Neural cell (in vitro differentiated cells): Measurements from ENCODE around the gene NRG3. TPM values are rescaled to one million over a fixed set of nuclear protein-coding genes. Genes with fewer than 3 reads are reported as not detected.
A peak's percentile ranks its signal among the peaks of the same experiment; 100 is the strongest.

Source experiments
- H2AFZ ChIP-seq: fragments of 200-600, 300-800 bp; sonication (generic), shearing (Covaris generic); 2 replicates; pipeline ENCODE4 v1.6.0; 2014; ENCODE audit warnings: low read depth, mild to moderate bottlenecking, antibody characterized with exemption, low read length, moderate library complexity
- H3F3A ChIP-seq: fragments of 200-600 bp; shearing (Covaris generic); 2 replicates; pipeline ENCODE4 v1.6.1; 2016; ENCODE audit warnings: mild to moderate bottlenecking, moderate library complexity, mixed read lengths, antibody characterized with exemption, low read length; ENCODE audit not compliant: insufficient read depth, poor library complexity, severe bottlenecking
- H3K27ac ChIP-seq: fragments of 200-600, 300-800 bp; sonication (generic), shearing (Covaris generic); 2 replicates; pipeline ENCODE4 v1.5.1; 2014; ENCODE audit warnings: mild to moderate bottlenecking, low read length, moderate library complexity
- H3K27me3 ChIP-seq: fragments of 300-800, 200-600 bp; sonication (generic), shearing (Covaris generic); 2 replicates; pipeline ENCODE4 v1.6.0; 2014; ENCODE audit warnings: mild to moderate bottlenecking, low read depth, low read length, moderate library complexity; ENCODE audit not compliant: insufficient read depth
- H3K36me3 ChIP-seq: fragments of 300-800, 200-600 bp; sonication (generic), shearing (Covaris generic); 2 replicates; pipeline ENCODE4 v1.5.1; 2014; ENCODE audit warnings: mild to moderate bottlenecking, antibody characterized with exemption, low read length, moderate library complexity; ENCODE audit not compliant: insufficient read depth
- H3K4me2 ChIP-seq: fragments of 300-800, 200-600 bp; sonication (generic), shearing (Covaris generic); 2 replicates; pipeline ENCODE4 v1.6.0; 2014; ENCODE audit warnings: mild to moderate bottlenecking, low read length
- H3K4me3 ChIP-seq: fragments of 300-800, 200-600 bp; sonication (generic), shearing (Covaris generic); 2 replicates; pipeline ENCODE4 v1.5.1; 2014; ENCODE audit warnings: mild to moderate bottlenecking, low read length, moderate library complexity
- H3K79me2 ChIP-seq: fragments of 200-600 bp; shearing (Covaris generic); replicated peaks from 2 replicates; pipeline ENCODE4 v1.6.0; 2014; ENCODE audit warnings: mild to moderate bottlenecking, low read length, moderate library complexity; ENCODE audit not compliant: insufficient read depth
- H3K9ac ChIP-seq: fragments of 300-800, 200-600 bp; sonication (generic), shearing (Covaris generic); 2 replicates; pipeline ENCODE4 v1.6.1; 2016; ENCODE audit warnings: mild to moderate bottlenecking, low read length, mixed read lengths
- H3K9me2 ChIP-seq: fragments of 200-600 bp; shearing (Covaris generic); 2 replicates; pipeline ENCODE4 v1.6.1; 2016; ENCODE audit warnings: mild to moderate bottlenecking, low read length, mixed read lengths; ENCODE audit not compliant: insufficient read depth
- H3K9me3 ChIP-seq: fragments of 200-600, 300-800 bp; sonication (generic), shearing (Covaris generic); 2 replicates; pipeline ENCODE4 v1.6.1; 2016; ENCODE audit warnings: mild to moderate bottlenecking, mixed run types, low read length, moderate library complexity, mixed read lengths
- H4K20me1 ChIP-seq: fragments of 200-600 bp; shearing (Covaris generic); 2 replicates; pipeline ENCODE4 v1.6.1; 2016; ENCODE audit warnings: mild to moderate bottlenecking, mixed run types; ENCODE audit not compliant: insufficient read depth
- EP300 ChIP-seq: fragments of 450-650 bp; conservative IDR thresholded peaks from 2 replicates; pipeline ENCODE4 v1.6.1; 2014; ENCODE audit warnings: antibody characterized with exemption, mild to moderate bottlenecking, moderate library complexity; ENCODE audit not compliant: poor library complexity, severe bottlenecking
- EZH2 ChIP-seq: fragments of 200-600, 300-800 bp; shearing (Covaris generic), sonication (generic); IDR thresholded peaks from 2 replicates; pipeline ENCODE4 v1.6.1; 2014; ENCODE audit warnings: antibody characterized with exemption, low read length, borderline replicate concordance, mild to moderate bottlenecking; ENCODE audit not compliant: insufficient read depth, poor library complexity, severe bottlenecking
- MXI1 ChIP-seq: fragments of 450-650 bp; conservative IDR thresholded peaks from 2 replicates; pipeline ENCODE4 v1.6.1; 2014; ENCODE audit warnings: antibody characterized with exemption, mild to moderate bottlenecking; ENCODE audit not compliant: poor library complexity, severe bottlenecking
- POLR2AphosphoS5 ChIP-seq: IDR thresholded peaks from 2 replicates; pipeline ENCODE4 v1.6.1; 2012
- RAD21 ChIP-seq: fragments of 450-650 bp; conservative IDR thresholded peaks from 2 replicates; pipeline ENCODE4 v1.6.1; 2014; ENCODE audit warnings: antibody characterized with exemption, mild to moderate bottlenecking, moderate library complexity
- SMC3 ChIP-seq: fragments of 450-650 bp; conservative IDR thresholded peaks from 2 replicates; pipeline ENCODE4 v1.6.1; 2014; ENCODE audit warnings: antibody characterized with exemption, mild to moderate bottlenecking, moderate library complexity; ENCODE audit not compliant: poor library complexity
- TAF1 ChIP-seq: IDR thresholded peaks from 2 replicates; pipeline ENCODE4 v1.6.1; 2012; ENCODE audit warnings: low read depth
- polyA plus RNA-seq: library from polyadenylated mRNA; depleted of rRNA; stranded (reverse); fragments of >200 nt; gene quantifications from 2 replicates; pipeline ENCODE4 v1.2.3, GENCODE V29; 2014
- TF ChIP-seq, protein P1 (sequence below): fragments of 450-650 bp; IDR thresholded peaks from 2 replicates; pipeline ENCODE4 v1.5.1; 2014; ENCODE audit warnings: antibody characterized with exemption, mild to moderate bottlenecking, moderate library complexity; ENCODE audit not compliant: poor library complexity, severe bottlenecking
- TF ChIP-seq, protein P2 (sequence below): IDR thresholded peaks from 2 replicates; pipeline ENCODE4 v1.6.1; 2012; ENCODE audit warnings: borderline replicate concordance

NRG3 gene
- polyA plus RNA-seq, 1 donor from 2014 or later, result 14.0 TPM

DNA sequence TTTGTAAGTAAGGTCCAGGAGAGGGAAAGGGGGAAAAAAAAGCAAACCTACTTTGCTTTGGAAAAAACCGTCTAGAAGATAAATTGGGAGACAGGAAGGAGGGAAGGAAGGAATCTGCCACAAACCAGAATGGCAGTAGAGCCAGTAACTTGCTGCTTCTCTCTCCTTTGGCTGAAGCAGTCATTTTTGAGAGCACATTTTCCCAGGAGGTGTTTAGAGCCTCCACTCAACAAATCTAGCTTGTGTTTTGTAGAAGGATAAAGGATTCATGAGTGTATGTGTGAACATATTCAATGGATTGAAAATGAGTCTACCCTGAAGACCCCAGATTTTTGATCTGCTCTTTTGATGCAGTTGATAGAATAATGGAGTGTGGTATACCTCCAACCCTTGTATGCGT, 2.6 kb downstream of the NRG3 start:
- peak overlapping the region; percentile 63 for H3K9ac ChIP-seq
- H3K4me2 ChIP-seq, result peak overlapping the region; percentile 30
- H3F3A ChIP-seq, result no peaks in the 10 kb centered on the region
- no peak for TF ChIP-seq EP300
- TF ChIP-seq, protein P1, sequence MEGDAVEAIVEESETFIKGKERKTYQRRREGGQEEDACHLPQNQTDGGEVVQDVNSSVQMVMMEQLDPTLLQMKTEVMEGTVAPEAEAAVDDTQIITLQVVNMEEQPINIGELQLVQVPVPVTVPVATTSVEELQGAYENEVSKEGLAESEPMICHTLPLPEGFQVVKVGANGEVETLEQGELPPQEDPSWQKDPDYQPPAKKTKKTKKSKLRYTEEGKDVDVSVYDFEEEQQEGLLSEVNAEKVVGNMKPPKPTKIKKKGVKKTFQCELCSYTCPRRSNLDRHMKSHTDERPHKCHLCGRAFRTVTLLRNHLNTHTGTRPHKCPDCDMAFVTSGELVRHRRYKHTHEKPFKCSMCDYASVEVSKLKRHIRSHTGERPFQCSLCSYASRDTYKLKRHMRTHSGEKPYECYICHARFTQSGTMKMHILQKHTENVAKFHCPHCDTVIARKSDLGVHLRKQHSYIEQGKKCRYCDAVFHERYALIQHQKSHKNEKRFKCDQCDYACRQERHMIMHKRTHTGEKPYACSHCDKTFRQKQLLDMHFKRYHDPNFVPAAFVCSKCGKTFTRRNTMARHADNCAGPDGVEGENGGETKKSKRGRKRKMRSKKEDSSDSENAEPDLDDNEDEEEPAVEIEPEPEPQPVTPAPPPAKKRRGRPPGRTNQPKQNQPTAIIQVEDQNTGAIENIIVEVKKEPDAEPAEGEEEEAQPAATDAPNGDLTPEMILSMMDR, result no peak
- TF ChIP-seq, protein P2, sequence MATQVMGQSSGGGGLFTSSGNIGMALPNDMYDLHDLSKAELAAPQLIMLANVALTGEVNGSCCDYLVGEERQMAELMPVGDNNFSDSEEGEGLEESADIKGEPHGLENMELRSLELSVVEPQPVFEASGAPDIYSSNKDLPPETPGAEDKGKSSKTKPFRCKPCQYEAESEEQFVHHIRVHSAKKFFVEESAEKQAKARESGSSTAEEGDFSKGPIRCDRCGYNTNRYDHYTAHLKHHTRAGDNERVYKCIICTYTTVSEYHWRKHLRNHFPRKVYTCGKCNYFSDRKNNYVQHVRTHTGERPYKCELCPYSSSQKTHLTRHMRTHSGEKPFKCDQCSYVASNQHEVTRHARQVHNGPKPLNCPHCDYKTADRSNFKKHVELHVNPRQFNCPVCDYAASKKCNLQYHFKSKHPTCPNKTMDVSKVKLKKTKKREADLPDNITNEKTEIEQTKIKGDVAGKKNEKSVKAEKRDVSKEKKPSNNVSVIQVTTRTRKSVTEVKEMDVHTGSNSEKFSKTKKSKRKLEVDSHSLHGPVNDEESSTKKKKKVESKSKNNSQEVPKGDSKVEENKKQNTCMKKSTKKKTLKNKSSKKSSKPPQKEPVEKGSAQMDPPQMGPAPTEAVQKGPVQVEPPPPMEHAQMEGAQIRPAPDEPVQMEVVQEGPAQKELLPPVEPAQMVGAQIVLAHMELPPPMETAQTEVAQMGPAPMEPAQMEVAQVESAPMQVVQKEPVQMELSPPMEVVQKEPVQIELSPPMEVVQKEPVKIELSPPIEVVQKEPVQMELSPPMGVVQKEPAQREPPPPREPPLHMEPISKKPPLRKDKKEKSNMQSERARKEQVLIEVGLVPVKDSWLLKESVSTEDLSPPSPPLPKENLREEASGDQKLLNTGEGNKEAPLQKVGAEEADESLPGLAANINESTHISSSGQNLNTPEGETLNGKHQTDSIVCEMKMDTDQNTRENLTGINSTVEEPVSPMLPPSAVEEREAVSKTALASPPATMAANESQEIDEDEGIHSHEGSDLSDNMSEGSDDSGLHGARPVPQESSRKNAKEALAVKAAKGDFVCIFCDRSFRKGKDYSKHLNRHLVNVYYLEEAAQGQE, result no peak
- TF ChIP-seq EZH2, result no peak
- no peak for TF ChIP-seq RAD21
- TF ChIP-seq MXI1, result no peak
- TF ChIP-seq TAF1, result no peak
- no peak for TF ChIP-seq SMC3
- no peak for TF ChIP-seq POLR2AphosphoS5
- peaks cover 45% of the 10 kb centered on the region for H3K79me2 ChIP-seq
- H3K27me3 ChIP-seq, result peaks cover 6% of the 10 kb centered on the region
- H3K27ac ChIP-seq, result peak overlapping the region; percentile 59
- H3K9me3 ChIP-seq, result no peaks in the 10 kb centered on the region
- H3K9me2 ChIP-seq, result no peaks in the 10 kb centered on the region
- H3K4me3 ChIP-seq, result peak overlapping the region; percentile 85
- H4K20me1 ChIP-seq, result no peaks in the 10 kb centered on the region
- H3K36me3 ChIP-seq, result no peaks in the 10 kb centered on the region
- no peak overlapping the region for H2AFZ ChIP-seq

DNA sequence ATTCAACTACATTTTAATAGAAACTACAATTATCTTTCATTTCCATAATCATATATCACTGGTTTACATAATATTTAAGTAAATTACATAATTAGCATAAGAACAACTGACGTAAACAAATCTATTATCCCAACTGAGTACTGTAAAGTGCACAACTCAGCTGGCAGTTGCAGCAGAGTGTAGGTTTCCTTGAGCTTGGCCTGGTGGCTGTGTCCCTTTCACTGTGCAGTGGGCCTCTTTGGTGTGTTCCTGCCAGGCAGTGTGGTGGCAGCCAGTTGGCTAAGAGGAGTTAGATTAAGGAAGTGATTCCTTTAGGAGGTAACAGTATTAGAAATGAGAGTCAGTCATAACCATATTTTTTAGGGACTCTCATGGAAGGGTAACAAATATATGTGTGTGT, 7.0 kb downstream of the NRG3 start:
- H3K9me2 ChIP-seq, result no peaks in the 10 kb centered on the region
- peaks cover 46% of the 10 kb centered on the region for H3K79me2 ChIP-seq
- no peak overlapping the region for H3K9ac ChIP-seq
- H3F3A ChIP-seq, result no peaks in the 10 kb centered on the region
- H4K20me1 ChIP-seq, result no peaks in the 10 kb centered on the region
- H3K27ac ChIP-seq, result no peak overlapping the region
- H3K4me2 ChIP-seq, result no peak overlapping the region
- TF ChIP-seq, protein P1, result no peak
- no peak for TF ChIP-seq RAD21
- TF ChIP-seq POLR2AphosphoS5, result no peak
- TF ChIP-seq EZH2, result no peak
- TF ChIP-seq, protein P2, result no peak
- no peak for TF ChIP-seq EP300
- TF ChIP-seq TAF1, result no peak
- TF ChIP-seq SMC3, result no peak
- no peak for TF ChIP-seq MXI1
- H3K36me3 ChIP-seq, result no peaks in the 10 kb centered on the region
- H3K9me3 ChIP-seq, result no peaks in the 10 kb centered on the region
- no peak overlapping the region for H3K4me3 ChIP-seq
- no peaks in the 10 kb centered on the region for H3K27me3 ChIP-seq
- no peak overlapping the region for H2AFZ ChIP-seq
